GM23338 (cell line): ENCODE measurements around the gene PRUNE2. TPM values are rescaled to one million over a fixed set of nuclear protein-coding genes. Genes with fewer than 3 reads are reported as not detected.

ENCODE experiments used
- ATAC-seq: fragments of 200-7000 bp; cut with Tn5 transposase; 3 replicates; pipeline ENCODE4 v1.9.1; 2020
- DNase-seq: peaks from one replicate; pipeline ENCODE4 v3.0.0-alpha.2; 2015; ENCODE audit warnings: low spot score
- H2AFZ ChIP-seq: fragments of 200-600 bp; sonication (generic); 2 replicates; pipeline ENCODE4 v1.8.0; 2016; ENCODE audit warnings: antibody characterized with exemption, mild to moderate bottlenecking, moderate library complexity
- H3F3A ChIP-seq: fragments of 200-600 bp; sonication (generic); replicated peaks from 2 replicates; pipeline ENCODE4 v1.8.0; 2017; ENCODE audit warnings: antibody characterized with exemption, mixed run types, low read depth
- H3K27ac ChIP-seq: fragments of 200-600 bp; sonication (generic); 2 replicates; pipeline ENCODE4 v1.6.1; 2016; ENCODE audit warnings: low read depth
- H3K27me3 ChIP-seq: fragments of 200-600 bp; sonication (generic); 2 replicates; pipeline ENCODE4 v1.8.0; 2016; ENCODE audit warnings: mild to moderate bottlenecking, mixed run types, moderate library complexity; ENCODE audit not compliant: insufficient read depth
- H3K36me3 ChIP-seq: fragments of 200-600 bp; sonication (generic); 2 replicates; pipeline ENCODE4 v1.8.0; 2016; ENCODE audit warnings: mild to moderate bottlenecking; ENCODE audit not compliant: insufficient read depth
- H3K4me1 ChIP-seq: fragments of 200-600 bp; sonication (generic); 2 replicates; pipeline ENCODE4 v1.8.0; 2016; ENCODE audit warnings: mild to moderate bottlenecking, moderate library complexity; ENCODE audit not compliant: insufficient read depth
- H3K4me2 ChIP-seq: fragments of 200-600 bp; sonication (generic); 2 replicates; pipeline ENCODE4 v1.7.1; 2017; ENCODE audit warnings: mixed run types
- H3K4me3 ChIP-seq: fragments of 200-600 bp; sonication (generic); 2 replicates; pipeline ENCODE4 v1.6.1; 2016; ENCODE audit warnings: mixed run types
- H3K79me2 ChIP-seq: fragments of 200-600 bp; sonication (generic); replicated peaks from 2 replicates; pipeline ENCODE4 v1.8.0; 2017; ENCODE audit warnings: mild to moderate bottlenecking; ENCODE audit not compliant: insufficient read depth
- H3K9me2 ChIP-seq: fragments of 200-600 bp; sonication (generic); 2 replicates; pipeline ENCODE4 v1.8.0; 2017; ENCODE audit not compliant: insufficient read depth
- H4K20me1 ChIP-seq: fragments of 200-600 bp; sonication (generic); replicated peaks from 2 replicates; pipeline ENCODE4 v1.8.0; 2017; ENCODE audit warnings: mild to moderate bottlenecking; ENCODE audit not compliant: insufficient read depth
- H3K27ac Mint-ChIP-seq: 2 replicates; pipeline ENCODE4 v1.8.0; 2020; ENCODE audit warnings: inconsistent platforms, mild to moderate bottlenecking, moderate library complexity, mixed read lengths
- H3K27me3 Mint-ChIP-seq: 3 replicates; pipeline ENCODE4 v1.8.0; 2022; ENCODE audit warnings: low read depth, mild to moderate bottlenecking, moderate library complexity, mixed read lengths, inconsistent platforms; ENCODE audit not compliant: insufficient read depth, poor library complexity
- H3K36me3 Mint-ChIP-seq: 3 replicates; pipeline ENCODE4 v1.8.0; 2021; ENCODE audit warnings: low read depth, mild to moderate bottlenecking, inconsistent platforms, moderate library complexity, mixed read lengths
- H3K4me1 Mint-ChIP-seq: 3 replicates; pipeline ENCODE4 v1.8.0; 2020; ENCODE audit warnings: mild to moderate bottlenecking, inconsistent platforms, mixed read lengths
- H3K4me3 Mint-ChIP-seq: 3 replicates; pipeline ENCODE4 v1.8.0; 2021; ENCODE audit warnings: moderate library complexity, mild to moderate bottlenecking, inconsistent platforms, mixed read lengths
- H3K9me3 Mint-ChIP-seq: 3 replicates; pipeline ENCODE4 v1.8.0; 2020; ENCODE audit warnings: moderate library complexity, mild to moderate bottlenecking, inconsistent platforms, mixed read lengths
- ZNF331 ChIP-seq: fragments of 250-450 bp; sonication (Bioruptor Pico); IDR thresholded peaks from 2 replicates; pipeline ENCODE4 v1.5.0; 2020; ENCODE audit warnings: low read depth, mild to moderate bottlenecking, moderate library complexity
- polyA plus RNA-seq: library from polyadenylated mRNA; unstranded; fragments of >200 nt; fragmentation: Nextera tagmentation; extraction: Ambion mirVana; gene quantifications from 2 replicates; pipeline ENCODE4 v1.2.1, GENCODE V29; 2016
- total RNA-seq: library from RNA; depleted of rRNA; stranded (reverse); fragments of >200 nt; shearing (Covaris generic); gene quantifications from 2 replicates; pipeline ENCODE4 v1.2.3, GENCODE V29; 2014
- TF ChIP-seq, protein P1 (sequence below): fragments of 250-450 bp; sonication (Bioruptor Pico); IDR thresholded peaks from 2 replicates; pipeline ENCODE4 v1.5.0; 2020; ENCODE audit warnings: mild to moderate bottlenecking, moderate library complexity

Gene PRUNE2
- total and polyA plus RNA-seq, 2 experiments from 2014 or later = 10.6 to 26.5 TPM

DNA sequence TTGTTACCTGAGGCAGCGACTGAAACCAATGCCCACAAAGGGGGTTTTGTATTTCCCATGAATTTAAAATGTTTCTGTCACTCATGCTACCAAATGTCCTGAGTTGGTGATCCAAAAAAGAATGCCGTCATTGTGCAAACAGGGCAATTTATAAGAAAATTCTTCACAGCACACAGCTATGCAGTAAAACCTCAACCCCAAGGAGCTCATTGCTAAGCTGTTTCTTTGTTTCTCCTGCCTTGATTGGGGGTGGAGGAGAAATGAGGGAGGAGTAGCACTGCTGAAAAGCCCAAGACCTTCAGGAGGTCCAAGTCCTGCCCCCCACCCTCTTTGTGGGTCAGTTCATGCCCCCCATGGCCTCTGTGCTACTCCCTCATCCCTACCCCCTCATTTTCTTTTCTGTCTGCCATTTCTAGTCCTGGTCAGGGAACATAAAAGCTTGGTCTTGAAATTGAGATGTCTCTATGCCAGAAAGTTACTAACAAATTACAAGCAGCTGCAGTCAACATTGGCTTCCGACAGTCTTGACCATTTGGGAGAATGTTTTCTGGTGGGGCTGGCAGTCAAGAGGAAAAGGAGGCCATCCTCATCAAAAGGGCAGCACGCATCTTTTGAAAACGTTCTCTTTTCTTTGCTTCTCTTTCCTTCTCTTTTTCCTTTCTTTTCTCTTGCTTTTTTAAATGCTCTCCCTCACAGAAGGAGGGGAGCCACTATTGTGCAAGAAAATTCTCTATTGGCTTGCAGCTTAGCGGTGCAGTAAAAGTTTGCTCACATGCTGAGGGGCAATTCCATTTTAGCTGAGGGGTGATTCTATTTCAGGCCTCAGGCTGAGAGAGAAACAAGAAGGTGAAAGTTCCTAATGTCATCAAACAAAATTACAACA lies 313.6 kb downstream of the PRUNE2 start:
- H3K4me3 Mint-ChIP-seq = peak overlapping the region; percentile 17; the same call in 2 of the 3 replicates
- H3K9me3 Mint-ChIP-seq = no peaks in the 10 kb centered on the region; the same call in 2 of the 3 replicates
- no peaks in the 10 kb centered on the region for H3K36me3 Mint-ChIP-seq
- Histone ChIP-seq H3K4me3 (peak overlapping the region; percentile 17; the same call in 1 of the 2 replicates), H3K4me2 (peak overlapping the region; percentile 72), H3K4me1 (peaks cover 38% of the 10 kb centered on the region), H3K79me2 (no peaks in the 10 kb centered on the region), H4K20me1 (no peaks in the 10 kb centered on the region), H3K36me3 (no peaks in the 10 kb centered on the region), H3K27me3 (no peaks in the 10 kb centered on the region), H3K27ac (no peak overlapping the region; the same call in 1 of the 2 replicates), H3K9me2 (peaks cover 14% of the 10 kb centered on the region), H2AFZ (peak overlapping the region; percentile 21), H3F3A (0 out of 2 replicates have a peak, but pooled peaks cover 3% of the 10 kb centered on the region)
- TF ChIP-seq ZNF331 (CRISPR knock-in tag) = no peak
- TF ChIP-seq, protein P1, sequence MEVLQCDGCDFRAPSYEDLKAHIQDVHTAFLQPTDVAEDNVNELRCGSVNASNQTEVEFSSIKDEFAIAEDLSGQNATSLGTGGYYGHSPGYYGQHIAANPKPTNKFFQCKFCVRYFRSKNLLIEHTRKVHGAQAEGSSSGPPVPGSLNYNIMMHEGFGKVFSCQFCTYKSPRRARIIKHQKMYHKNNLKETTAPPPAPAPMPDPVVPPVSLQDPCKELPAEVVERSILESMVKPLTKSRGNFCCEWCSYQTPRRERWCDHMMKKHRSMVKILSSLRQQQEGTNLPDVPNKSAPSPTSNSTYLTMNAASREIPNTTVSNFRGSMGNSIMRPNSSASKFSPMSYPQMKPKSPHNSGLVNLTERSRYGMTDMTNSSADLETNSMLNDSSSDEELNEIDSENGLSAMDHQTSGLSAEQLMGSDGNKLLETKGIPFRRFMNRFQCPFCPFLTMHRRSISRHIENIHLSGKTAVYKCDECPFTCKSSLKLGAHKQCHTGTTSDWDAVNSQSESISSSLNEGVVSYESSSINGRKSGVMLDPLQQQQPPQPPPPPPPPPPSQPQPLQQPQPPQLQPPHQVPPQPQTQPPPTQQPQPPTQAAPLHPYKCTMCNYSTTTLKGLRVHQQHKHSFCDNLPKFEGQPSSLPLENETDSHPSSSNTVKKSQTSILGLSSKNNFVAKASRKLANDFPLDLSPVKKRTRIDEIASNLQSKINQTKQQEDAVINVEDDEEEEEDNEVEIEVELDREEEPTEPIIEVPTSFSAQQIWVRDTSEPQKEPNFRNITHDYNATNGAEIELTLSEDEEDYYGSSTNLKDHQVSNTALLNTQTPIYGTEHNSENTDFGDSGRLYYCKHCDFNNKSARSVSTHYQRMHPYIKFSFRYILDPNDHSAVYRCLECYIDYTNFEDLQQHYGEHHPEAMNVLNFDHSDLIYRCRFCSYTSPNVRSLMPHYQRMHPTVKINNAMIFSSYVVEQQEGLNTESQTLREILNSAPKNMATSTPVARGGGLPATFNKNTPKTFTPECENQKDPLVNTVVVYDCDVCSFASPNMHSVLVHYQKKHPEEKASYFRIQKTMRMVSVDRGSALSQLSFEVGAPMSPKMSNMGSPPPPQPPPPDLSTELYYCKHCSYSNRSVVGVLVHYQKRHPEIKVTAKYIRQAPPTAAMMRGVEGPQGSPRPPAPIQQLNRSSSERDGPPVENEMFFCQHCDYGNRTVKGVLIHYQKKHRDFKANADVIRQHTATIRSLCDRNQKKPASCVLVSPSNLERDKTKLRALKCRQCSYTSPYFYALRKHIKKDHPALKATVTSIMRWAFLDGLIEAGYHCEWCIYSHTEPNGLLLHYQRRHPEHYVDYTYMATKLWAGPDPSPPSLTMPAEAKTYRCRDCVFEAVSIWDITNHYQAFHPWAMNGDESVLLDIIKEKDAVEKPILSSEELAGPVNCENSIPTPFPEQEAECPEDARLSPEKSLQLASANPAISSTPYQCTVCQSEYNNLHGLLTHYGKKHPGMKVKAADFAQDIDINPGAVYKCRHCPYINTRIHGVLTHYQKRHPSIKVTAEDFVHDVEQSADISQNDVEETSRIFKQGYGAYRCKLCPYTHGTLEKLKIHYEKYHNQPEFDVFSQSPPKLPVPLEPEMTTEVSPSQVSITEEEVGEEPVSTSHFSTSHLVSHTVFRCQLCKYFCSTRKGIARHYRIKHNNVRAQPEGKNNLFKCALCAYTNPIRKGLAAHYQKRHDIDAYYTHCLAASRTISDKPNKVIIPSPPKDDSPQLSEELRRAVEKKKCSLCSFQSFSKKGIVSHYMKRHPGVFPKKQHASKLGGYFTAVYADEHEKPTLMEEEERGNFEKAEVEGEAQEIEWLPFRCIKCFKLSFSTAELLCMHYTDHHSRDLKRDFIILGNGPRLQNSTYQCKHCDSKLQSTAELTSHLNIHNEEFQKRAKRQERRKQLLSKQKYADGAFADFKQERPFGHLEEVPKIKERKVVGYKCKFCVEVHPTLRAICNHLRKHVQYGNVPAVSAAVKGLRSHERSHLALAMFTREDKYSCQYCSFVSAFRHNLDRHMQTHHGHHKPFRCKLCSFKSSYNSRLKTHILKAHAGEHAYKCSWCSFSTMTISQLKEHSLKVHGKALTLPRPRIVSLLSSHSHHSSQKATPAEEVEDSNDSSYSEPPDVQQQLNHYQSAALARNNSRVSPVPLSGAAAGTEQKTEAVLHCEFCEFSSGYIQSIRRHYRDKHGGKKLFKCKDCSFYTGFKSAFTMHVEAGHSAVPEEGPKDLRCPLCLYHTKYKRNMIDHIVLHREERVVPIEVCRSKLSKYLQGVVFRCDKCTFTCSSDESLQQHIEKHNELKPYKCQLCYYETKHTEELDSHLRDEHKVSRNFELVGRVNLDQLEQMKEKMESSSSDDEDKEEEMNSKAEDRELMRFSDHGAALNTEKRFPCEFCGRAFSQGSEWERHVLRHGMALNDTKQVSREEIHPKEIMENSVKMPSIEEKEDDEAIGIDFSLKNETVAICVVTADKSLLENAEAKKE = 0 out of 2 replicates have a peak, but pooled peaks have one; percentile 26
- no peaks in the 10 kb centered on the region for H3K27me3 Mint-ChIP-seq
- H3K4me1 Mint-ChIP-seq = peaks cover 38% of the 10 kb centered on the region
- H3K27ac Mint-ChIP-seq = no peak overlapping the region; the same call in 1 of the 2 replicates
- DNase-seq (peak; percentile 39), ATAC-seq (peak; percentile 65)
